ENCODE results near the gene JSRP1.

DNA sequence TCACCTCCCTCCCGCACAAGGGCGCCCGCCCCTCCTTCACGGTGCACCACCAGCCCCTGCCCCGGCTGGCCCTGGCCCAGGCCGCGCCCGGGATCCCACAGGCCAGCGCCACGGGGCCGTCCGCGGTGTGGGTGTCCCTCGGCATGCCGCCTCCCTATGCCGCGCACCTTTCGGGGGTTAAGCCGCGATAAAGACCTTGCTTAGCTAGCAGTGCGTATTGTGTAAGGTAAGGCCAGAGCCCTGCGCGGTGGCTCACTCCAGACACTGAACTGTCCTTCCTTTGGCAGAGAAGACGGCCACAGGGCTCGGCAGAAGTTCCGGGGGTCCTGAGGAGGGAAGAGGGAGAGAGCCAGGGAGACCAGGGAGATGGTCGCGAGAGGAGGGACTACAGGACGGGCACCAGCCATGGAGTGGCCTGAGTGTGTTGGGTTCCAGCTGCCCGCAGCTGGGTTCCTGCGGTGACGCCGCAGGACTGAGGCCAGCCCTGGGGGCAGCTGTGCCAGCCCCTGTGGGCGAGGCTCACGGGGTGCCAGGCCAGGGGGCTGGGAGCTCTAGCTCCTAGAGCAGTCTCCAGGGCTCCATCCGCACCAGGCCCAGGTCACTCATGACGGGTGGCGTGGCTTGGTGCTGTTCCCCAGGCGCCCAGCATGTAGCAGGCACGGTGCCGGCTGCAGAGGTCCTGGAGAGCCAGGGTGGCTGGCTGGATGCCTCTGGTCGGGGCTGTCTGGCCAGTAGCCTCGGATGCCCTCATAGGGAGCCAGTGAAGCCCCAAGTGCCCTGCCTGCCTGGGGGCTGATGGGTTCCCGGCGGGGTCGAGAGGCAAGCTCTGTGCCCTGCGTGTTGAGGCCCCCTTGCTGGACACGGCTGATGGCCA, 27.8 kb downstream of the JSRP1 start:
- TF ChIP-seq, protein P1, sequence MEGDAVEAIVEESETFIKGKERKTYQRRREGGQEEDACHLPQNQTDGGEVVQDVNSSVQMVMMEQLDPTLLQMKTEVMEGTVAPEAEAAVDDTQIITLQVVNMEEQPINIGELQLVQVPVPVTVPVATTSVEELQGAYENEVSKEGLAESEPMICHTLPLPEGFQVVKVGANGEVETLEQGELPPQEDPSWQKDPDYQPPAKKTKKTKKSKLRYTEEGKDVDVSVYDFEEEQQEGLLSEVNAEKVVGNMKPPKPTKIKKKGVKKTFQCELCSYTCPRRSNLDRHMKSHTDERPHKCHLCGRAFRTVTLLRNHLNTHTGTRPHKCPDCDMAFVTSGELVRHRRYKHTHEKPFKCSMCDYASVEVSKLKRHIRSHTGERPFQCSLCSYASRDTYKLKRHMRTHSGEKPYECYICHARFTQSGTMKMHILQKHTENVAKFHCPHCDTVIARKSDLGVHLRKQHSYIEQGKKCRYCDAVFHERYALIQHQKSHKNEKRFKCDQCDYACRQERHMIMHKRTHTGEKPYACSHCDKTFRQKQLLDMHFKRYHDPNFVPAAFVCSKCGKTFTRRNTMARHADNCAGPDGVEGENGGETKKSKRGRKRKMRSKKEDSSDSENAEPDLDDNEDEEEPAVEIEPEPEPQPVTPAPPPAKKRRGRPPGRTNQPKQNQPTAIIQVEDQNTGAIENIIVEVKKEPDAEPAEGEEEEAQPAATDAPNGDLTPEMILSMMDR (conservative IDR thresholded peaks at IDR 0.05 in 1 of 2, IDR thresholded peaks at IDR 0.05 in 1 of 2; ENCODE audit: low read depth in 1 of 2, low read length in 2 of 2), result no peak
- no peak for TF ChIP-seq EZH2 (IDR thresholded peaks at IDR 0.05; ENCODE audit: low read length, missing control alignments)

Measured in fibroblast of lung (primary cell).